Activated naive CD8-positive, alpha-beta T cell (primary cell): Measurements from ENCODE around the gene TRIM69.

ENCODE experiments used
- H3K27ac Mint-ChIP-seq: one replicate; pipeline ENCODE4 v1.8.0; 2021; ENCODE audit warnings: mixed read lengths
- H3K27me3 Mint-ChIP-seq: one replicate; pipeline ENCODE4 v1.8.0; 2021; ENCODE audit warnings: mixed read lengths
- H3K36me3 Mint-ChIP-seq: one replicate; pipeline ENCODE4 v1.8.0; 2021; ENCODE audit warnings: mixed read lengths
- H3K4me1 Mint-ChIP-seq: one replicate; pipeline ENCODE4 v1.8.0; 2021; ENCODE audit warnings: low read depth, mixed read lengths
- H3K4me3 Mint-ChIP-seq: one replicate; pipeline ENCODE4 v1.8.0; 2021; ENCODE audit warnings: mild to moderate bottlenecking, mixed read lengths
- H3K9me3 Mint-ChIP-seq: one replicate; pipeline ENCODE4 v1.8.0; 2021; ENCODE audit warnings: low read depth, mixed read lengths

Gene TRIM69

DNA sequence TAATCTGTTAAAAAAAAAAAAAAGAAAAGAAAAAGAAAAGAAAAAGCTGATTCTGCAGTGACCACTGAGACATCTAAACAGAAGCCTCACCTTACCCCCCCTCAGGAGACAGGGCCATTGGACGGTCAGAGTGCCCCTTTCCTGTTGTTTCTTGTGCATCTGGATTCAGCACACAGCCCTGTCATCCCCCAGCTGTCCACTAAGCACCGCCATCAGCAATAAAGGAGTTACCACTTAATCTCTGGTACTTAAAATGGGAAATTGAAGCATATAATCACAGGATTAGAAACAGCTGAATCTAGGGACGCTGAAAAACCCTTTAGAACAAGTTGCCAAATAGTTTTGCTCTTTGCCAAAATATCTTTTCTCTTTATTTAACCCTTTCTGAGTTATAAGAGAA lies 62.5 kb downstream of the TRIM69 start:
- H3K27ac Mint-ChIP-seq = no peak overlapping the region
- no peaks in the 10 kb centered on the region for H3K4me1 Mint-ChIP-seq
- no peaks in the 10 kb centered on the region for H3K9me3 Mint-ChIP-seq
- no peaks in the 10 kb centered on the region for H3K36me3 Mint-ChIP-seq
- no peak overlapping the region for H3K4me3 Mint-ChIP-seq
- H3K27me3 Mint-ChIP-seq = peaks cover 1% of the 10 kb centered on the region

DNA sequence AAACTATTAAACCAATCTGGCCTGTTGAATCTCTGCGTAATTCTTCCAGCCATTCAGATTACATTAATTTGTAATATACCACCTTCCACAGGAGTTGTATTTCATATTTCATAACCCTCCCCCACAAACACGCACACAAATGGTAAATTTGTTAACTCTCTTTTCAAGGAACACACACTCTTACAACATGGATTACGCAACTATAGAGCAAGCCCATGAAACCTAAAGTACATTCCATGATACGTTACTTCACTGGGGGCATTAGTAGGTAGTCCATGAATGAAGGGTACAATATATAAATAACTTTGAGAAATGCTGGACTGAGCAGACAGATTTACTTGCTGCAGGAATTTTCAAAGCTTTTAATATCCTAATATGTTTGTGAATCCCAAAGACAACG lies 65.0 kb downstream of the TRIM69 start:
- no peaks in the 10 kb centered on the region for H3K9me3 Mint-ChIP-seq
- H3K4me1 Mint-ChIP-seq = no peaks in the 10 kb centered on the region
- no peak overlapping the region for H3K4me3 Mint-ChIP-seq
- no peak overlapping the region for H3K27ac Mint-ChIP-seq
- H3K36me3 Mint-ChIP-seq = no peaks in the 10 kb centered on the region
- H3K27me3 Mint-ChIP-seq = peaks cover 1% of the 10 kb centered on the region

- Mint-ChIP-seq H3K4me1 (no peaks in the 10 kb centered on the region), H3K27me3 (peaks cover 1% of the 10 kb centered on the region), H3K4me3 (no peak overlapping the region), H3K27ac (no peak overlapping the region), H3K9me3 (no peaks in the 10 kb centered on the region), H3K36me3 (no peaks in the 10 kb centered on the region)
Measured at GRCh38 chr15:44801797-44802196, 65.5 kb downstream of the TRIM69 start.

DNA sequence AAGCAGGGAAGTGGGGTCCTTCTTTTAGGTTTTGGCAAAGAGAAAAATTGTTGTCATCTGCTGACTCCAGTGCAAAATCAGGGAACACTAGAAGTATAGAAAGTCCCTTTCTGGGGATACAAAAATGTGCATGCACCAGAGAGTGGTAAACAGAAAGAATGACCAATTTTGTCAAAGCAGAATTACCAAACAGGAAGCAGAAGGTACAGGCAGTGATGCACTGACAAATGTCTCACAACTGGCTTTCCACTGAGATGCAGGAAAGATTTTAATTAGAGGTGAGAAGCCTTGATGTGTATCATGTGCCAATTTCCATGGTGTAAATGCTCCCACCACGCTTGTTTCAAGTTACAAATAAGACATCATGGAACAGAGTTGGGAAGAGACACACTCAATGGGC lies 66.0 kb downstream of the TRIM69 start:
- Mint-ChIP-seq H3K27ac (no peak overlapping the region), H3K4me3 (no peak overlapping the region), H3K4me1 (no peaks in the 10 kb centered on the region), H3K27me3 (peaks cover 1% of the 10 kb centered on the region), H3K36me3 (no peaks in the 10 kb centered on the region), H3K9me3 (no peaks in the 10 kb centered on the region)

DNA sequence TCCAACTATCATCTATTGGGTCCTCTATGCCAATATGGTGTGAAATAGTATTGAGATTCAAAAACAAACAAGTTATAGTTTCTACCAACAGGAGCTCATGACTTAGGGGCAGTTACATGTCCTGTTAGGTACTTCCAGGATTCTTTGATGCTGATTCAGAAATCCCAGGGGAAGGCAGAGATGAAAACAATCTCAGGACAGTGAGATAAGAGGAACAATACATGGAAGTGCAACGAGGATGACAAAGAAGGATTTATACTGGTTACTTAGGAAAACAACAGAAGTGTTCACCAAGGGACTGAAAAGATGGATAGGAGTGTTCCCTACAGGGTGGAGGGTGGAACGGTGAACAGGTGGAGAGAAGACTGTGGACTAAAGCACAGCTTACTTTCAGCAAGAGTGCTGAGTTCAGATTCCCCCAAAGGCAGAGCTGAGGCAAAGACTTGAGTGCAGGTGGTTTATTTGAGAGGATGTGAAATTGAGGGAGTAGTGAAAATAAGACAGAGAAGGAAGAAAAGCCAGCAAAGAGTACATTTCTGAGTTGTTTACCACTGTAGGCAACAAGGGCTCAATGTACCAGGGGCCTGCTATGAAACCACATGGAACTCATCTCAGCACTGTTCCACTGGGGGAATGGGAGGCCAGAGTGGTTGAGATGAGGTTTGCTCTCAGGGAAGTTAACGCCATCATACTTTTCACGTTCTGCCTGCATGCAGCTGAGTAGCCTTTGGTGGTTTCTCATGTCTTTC lies 68.1 kb downstream of the TRIM69 start:
- Mint-ChIP-seq H3K27ac (no peak overlapping the region), H3K27me3 (no peaks in the 10 kb centered on the region), H3K4me1 (no peaks in the 10 kb centered on the region), H3K4me3 (no peak overlapping the region), H3K9me3 (no peaks in the 10 kb centered on the region), H3K36me3 (no peaks in the 10 kb centered on the region)

DNA sequence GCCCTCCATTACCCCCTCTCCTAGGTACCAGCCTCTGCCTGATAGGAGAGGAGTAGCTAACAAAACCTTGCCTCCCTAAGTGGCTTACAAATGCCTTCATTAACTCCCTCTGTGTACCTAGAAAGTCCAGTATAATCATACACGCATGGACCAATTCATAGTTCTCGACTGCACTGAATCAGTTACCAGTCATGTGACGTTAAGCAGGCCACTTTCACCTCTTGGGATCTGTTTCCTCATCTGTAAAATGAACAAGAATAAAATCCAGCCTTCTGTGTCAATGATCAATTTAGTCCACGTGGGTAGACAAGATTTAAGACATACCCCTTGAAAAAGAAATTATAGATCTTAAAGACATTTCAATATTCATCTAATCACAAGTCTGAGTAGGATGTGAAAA lies 72.2 kb downstream of the TRIM69 start:
- no peak overlapping the region for H3K4me3 Mint-ChIP-seq
- no peaks in the 10 kb centered on the region for H3K27me3 Mint-ChIP-seq
- H3K27ac Mint-ChIP-seq = no peak overlapping the region
- H3K4me1 Mint-ChIP-seq = no peaks in the 10 kb centered on the region
- no peaks in the 10 kb centered on the region for H3K9me3 Mint-ChIP-seq
- no peaks in the 10 kb centered on the region for H3K36me3 Mint-ChIP-seq

- Mint-ChIP-seq H3K36me3 (no peaks in the 10 kb centered on the region), H3K27ac (no peak overlapping the region), H3K27me3 (no peaks in the 10 kb centered on the region), H3K4me1 (no peaks in the 10 kb centered on the region), H3K9me3 (no peaks in the 10 kb centered on the region), H3K4me3 (no peak overlapping the region)
Measured at GRCh38 chr15:44810237-44810636, 73.9 kb downstream of the TRIM69 start.

DNA sequence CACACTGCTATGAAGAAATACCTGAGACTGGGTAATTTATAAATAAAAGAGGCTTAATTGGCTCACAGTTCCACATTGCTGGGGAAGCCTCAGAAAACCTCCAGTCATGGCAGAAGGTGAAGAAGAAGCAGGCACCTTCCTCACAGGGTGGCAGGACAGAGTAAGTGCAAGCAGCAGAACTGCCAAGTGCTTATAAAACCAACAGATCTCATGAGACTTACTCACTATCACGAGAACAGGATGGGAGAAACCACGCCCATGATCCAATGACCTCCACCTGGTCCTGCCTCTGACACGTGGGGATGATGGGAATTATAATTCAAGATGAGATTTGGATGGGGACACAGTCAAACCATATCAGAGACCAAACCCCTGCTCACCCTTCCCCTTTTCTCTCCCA lies 75.0 kb downstream of the TRIM69 start:
- no peaks in the 10 kb centered on the region for H3K9me3 Mint-ChIP-seq
- no peak overlapping the region for H3K4me3 Mint-ChIP-seq
- no peak overlapping the region for H3K27ac Mint-ChIP-seq
- H3K4me1 Mint-ChIP-seq = no peaks in the 10 kb centered on the region
- no peaks in the 10 kb centered on the region for H3K36me3 Mint-ChIP-seq
- peaks cover 2% of the 10 kb centered on the region for H3K27me3 Mint-ChIP-seq

DNA sequence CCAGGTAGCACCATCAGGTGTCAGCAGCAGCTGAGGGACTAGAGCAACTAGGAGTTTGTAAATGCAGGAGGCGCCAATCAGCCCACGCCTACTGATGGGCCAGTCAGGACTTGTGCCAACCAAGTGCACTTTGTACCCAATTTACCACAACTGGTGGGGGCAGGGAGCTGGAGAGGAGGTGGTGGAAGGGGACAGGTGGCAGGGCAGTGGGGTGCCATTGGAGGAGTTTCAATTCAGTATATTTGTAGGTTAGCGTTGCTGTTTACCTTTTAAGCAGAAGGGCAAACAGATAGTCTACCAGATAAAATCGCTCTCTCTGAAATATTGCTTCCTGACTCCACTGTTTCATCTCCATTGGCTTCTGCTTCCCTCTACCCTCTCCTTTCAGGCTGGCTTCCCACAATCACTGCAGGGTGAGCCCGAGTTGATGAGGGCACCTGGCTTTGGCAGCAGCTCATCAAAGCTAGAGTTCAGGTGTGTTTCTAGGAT lies 75.7 kb downstream of the TRIM69 start:
- no peaks in the 10 kb centered on the region for H3K36me3 Mint-ChIP-seq
- no peak overlapping the region for H3K27ac Mint-ChIP-seq
- H3K4me1 Mint-ChIP-seq = no peaks in the 10 kb centered on the region
- no peak overlapping the region for H3K4me3 Mint-ChIP-seq
- H3K9me3 Mint-ChIP-seq = no peaks in the 10 kb centered on the region
- H3K27me3 Mint-ChIP-seq = peaks cover 2% of the 10 kb centered on the region

GRCh38 chr15:44813231-44813630 lies 76.9 kb downstream of the TRIM69 start:
- Mint-ChIP-seq H3K27me3 (peaks cover 2% of the 10 kb centered on the region), H3K4me3 (no peak overlapping the region), H3K9me3 (no peaks in the 10 kb centered on the region), H3K4me1 (no peaks in the 10 kb centered on the region), H3K27ac (no peak overlapping the region), H3K36me3 (no peaks in the 10 kb centered on the region)
